BLaER1 (cell line): ENCODE data around the gene ZNF766.
A peak's percentile ranks its signal among the peaks of the same experiment; 100 is the strongest.
"Not testable (repeated sequence)": the region's sequence is repeated elsewhere in the genome, so short reads cannot be mapped to it uniquely, and the experiment has no call there.

Experiments used
- H3K27ac ChIP-seq: shearing (Covaris generic); formaldehyde crosslinking; 2 replicates; pipeline ENCODE4 v1.8.1; 2022
- H3K27me3 ChIP-seq: shearing (Covaris generic); formaldehyde crosslinking; 2 replicates; pipeline ENCODE4 v1.8.1; 2022
- H3K36me3 ChIP-seq: shearing (Covaris generic); formaldehyde crosslinking; 2 replicates; pipeline ENCODE4 v1.8.1; 2022
- H3K4me1 ChIP-seq: shearing (Covaris generic); formaldehyde crosslinking; 2 replicates; pipeline ENCODE4 v1.8.1; 2022
- H3K4me2 ChIP-seq: shearing (Covaris generic); formaldehyde crosslinking; 2 replicates; pipeline ENCODE4 v1.8.1; 2022
- H3K4me3 ChIP-seq: shearing (Covaris generic); formaldehyde crosslinking; 2 replicates; pipeline ENCODE4 v1.8.1; 2022
- H3K9ac ChIP-seq: shearing (Covaris generic); formaldehyde crosslinking; 2 replicates; pipeline ENCODE4 v1.8.1; 2022
- H3K9me3 ChIP-seq: shearing (Covaris generic); formaldehyde crosslinking; 2 replicates; pipeline ENCODE4 v1.8.1; 2022
- H4K20me1 ChIP-seq: shearing (Covaris generic); formaldehyde crosslinking; 2 replicates; pipeline ENCODE4 v1.8.1; 2022
- Cebpa-rat ChIP-seq: shearing (Covaris generic); IDR thresholded peaks from 2 replicates; pipeline ENCODE4 v1.8.1; 2022

The ZNF766 gene

GRCh38 chr19:52273301-52273700, 3.9 kb downstream of the ZNF766 start:
- H3K4me3 ChIP-seq = peak overlapping the region; percentile 26; the same call in 1 of the 2 replicates
- no peak overlapping the region for H3K27ac ChIP-seq
- peaks cover 72% of the 10 kb centered on the region for H3K9me3 ChIP-seq
- peaks cover 17% of the 10 kb centered on the region for H3K4me1 ChIP-seq
- no peak for TF ChIP-seq Cebpa-rat
- peaks cover 76% of the 10 kb centered on the region for H3K36me3 ChIP-seq
- no peak overlapping the region for H3K9ac ChIP-seq
- H4K20me1 ChIP-seq = peaks cover 37% of the 10 kb centered on the region
- H3K27me3 ChIP-seq = no peaks in the 10 kb centered on the region
- H3K4me2 ChIP-seq = no peak overlapping the region

GRCh38 chr19:52274191-52274590, 4.8 kb downstream of the ZNF766 start:
- no peak overlapping the region; the same call in 1 of the 2 replicates for H3K4me3 ChIP-seq
- no peak overlapping the region for H3K4me2 ChIP-seq
- TF ChIP-seq Cebpa-rat = no peak
- H3K4me1 ChIP-seq = peaks cover 12% of the 10 kb centered on the region
- peaks cover 46% of the 10 kb centered on the region for H4K20me1 ChIP-seq
- no peaks in the 10 kb centered on the region for H3K27me3 ChIP-seq
- peaks cover 81% of the 10 kb centered on the region for H3K9me3 ChIP-seq
- H3K27ac ChIP-seq = no peak overlapping the region
- no peak overlapping the region for H3K9ac ChIP-seq
- H3K36me3 ChIP-seq = peaks cover 85% of the 10 kb centered on the region

DNA sequence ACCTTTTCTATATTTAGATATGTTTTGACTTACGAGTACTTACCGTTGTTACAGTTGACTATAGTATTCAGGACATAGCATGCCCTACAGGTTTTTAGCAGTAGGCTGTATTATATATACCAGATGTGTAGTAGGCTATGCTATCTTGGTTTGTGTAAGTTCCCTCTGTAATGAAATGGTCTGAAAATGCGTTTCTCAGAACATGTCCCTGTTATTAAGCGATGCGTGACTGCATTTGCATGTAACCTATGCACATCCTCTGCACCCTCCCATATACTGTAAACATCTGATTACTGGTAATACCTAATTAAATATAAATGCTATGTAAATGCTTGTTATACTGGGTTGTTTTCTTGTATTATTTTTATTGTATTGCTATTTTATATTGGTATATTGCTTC, 6.6 kb downstream of the ZNF766 start:
- Histone ChIP-seq H3K9me3 (peaks cover 98% of the 10 kb centered on the region), H3K4me2 (no peak overlapping the region), H3K4me1 (peaks cover 6% of the 10 kb centered on the region), H3K27me3 (no peaks in the 10 kb centered on the region), H3K9ac (no peak overlapping the region), H3K36me3 (peaks cover 100% of the 10 kb centered on the region), H3K27ac (no peak overlapping the region), H3K4me3 (no peak overlapping the region), H4K20me1 (peaks cover 58% of the 10 kb centered on the region)
- no peak for TF ChIP-seq Cebpa-rat

DNA sequence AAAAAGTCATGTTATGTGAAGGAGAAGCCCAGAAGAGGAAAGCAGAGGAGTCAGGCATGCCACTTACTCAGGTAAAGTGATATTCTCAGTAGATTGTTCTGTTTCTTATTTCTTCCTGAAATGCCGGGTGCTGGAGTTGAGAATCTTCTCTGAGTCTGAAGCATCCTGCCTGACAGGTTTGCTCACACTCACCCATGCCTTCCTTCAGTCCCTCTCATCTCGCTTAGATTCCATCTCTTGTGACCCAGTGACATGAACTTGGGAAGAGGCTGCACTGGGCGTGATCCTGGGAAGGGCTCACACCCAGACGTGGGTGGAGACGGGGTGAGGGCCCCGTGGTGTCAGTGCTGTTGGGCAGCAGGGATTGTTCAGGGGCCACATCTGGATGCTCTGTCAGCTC, 8.1 kb downstream of the ZNF766 start:
- no peaks in the 10 kb centered on the region for H3K27me3 ChIP-seq

DNA sequence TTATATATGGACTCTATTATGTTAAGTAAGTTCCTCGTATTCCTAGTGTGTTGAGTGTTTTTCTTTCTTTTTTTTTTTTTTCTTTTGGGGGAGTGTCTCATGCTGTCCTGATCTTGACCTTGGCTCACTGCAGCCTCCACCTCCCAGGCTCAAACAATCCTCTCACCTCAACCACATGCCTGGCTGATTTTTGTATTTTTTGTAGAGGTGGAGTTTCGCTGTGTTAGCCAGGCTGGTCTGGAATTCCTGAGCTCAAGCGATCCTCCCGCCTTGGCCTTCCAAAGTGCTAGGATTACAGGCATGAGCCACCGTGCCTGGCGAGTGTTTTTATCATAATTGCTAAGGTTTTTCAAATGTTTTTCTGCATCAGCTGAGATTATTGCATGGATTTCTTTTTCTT, 16.9 kb downstream of the ZNF766 start:
- TF ChIP-seq Cebpa-rat = no peak
- peaks cover 99% of the 10 kb centered on the region for H3K36me3 ChIP-seq
- peaks cover 65% of the 10 kb centered on the region for H3K9me3 ChIP-seq

More for the DNA sequence above, 8.1 kb downstream of the ZNF766 start:
- peaks cover 70% of the 10 kb centered on the region for H4K20me1 ChIP-seq
- 0 out of 2 replicates have a peak overlapping the region, but pooled peaks have one; percentile 31 for H3K4me3 ChIP-seq
- no peak overlapping the region for H3K4me2 ChIP-seq
- no peak for TF ChIP-seq Cebpa-rat
- peaks cover 97% of the 10 kb centered on the region for H3K9me3 ChIP-seq
- no peak overlapping the region for H3K27ac ChIP-seq
- no peaks in the 10 kb centered on the region for H3K4me1 ChIP-seq
- H3K36me3 ChIP-seq = peaks cover 100% of the 10 kb centered on the region
- H3K9ac ChIP-seq = no peak overlapping the region

DNA sequence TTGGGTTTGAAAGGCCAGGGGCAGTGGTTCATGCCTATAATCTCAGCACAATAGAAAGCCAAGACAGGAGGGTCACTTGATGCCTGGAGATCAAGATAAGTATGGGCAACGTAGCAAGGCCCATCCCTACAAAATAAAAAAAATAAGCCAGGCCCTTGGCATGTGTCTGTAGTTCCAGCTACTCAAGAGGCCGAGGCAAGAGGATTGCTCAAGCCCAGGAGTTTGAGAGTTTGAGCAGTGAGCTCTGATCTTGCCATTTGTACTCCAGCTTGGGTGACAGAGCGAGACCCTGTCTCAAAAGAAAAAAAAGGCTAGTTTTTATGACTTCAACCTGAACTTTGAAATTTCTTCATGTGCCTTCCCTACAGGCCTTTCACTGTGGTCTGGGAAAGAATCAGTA, 22.4 kb downstream of the ZNF766 start:
- peaks cover 7% of the 10 kb centered on the region; the same call in 1 of the 2 replicates for H3K4me1 ChIP-seq
- no peaks in the 10 kb centered on the region for H3K27me3 ChIP-seq
- H3K4me2 ChIP-seq = no peak overlapping the region
- peaks cover 29% of the 10 kb centered on the region; the same call in 1 of the 2 replicates for H3K9me3 ChIP-seq
- peaks cover 21% of the 10 kb centered on the region for H4K20me1 ChIP-seq
- H3K36me3 ChIP-seq = peaks cover 70% of the 10 kb centered on the region
- TF ChIP-seq Cebpa-rat = no peak
- no peak overlapping the region for H3K27ac ChIP-seq
- no peak overlapping the region for H3K9ac ChIP-seq
- no peak overlapping the region for H3K4me3 ChIP-seq

More for the DNA sequence above, 16.9 kb downstream of the ZNF766 start:
- Histone ChIP-seq H3K27ac (no peak overlapping the region), H3K27me3 (no peaks in the 10 kb centered on the region), H3K4me3 (no peak overlapping the region), H3K4me1 (no peaks in the 10 kb centered on the region), H3K9ac (no peak overlapping the region), H4K20me1 (peaks cover 54% of the 10 kb centered on the region), H3K4me2 (no peak overlapping the region)

DNA sequence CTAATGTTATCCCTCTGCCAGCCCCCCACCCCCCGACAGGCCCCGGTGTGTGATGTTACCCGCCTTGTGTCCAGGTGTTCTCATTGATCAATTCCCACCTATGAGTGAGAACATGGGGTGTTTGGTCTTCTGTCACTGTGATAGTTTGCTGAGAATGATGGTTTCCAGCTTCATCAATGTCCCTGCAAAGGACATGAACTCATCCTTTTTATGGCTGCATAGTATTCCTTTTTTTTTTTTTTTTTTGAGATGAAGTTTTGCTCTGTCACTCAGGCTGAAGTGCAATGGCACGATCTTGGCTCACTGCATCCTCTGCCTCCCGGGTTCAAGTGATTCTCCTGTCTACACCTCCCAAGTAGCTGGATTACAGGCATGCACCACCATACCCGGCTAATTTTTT, 23.6 kb downstream of the ZNF766 start:
- H4K20me1 ChIP-seq = peaks cover 15% of the 10 kb centered on the region; the same call in 1 of the 2 replicates
- H3K27me3 ChIP-seq, H3K4me2 ChIP-seq, H3K4me3 ChIP-seq, H3K9ac ChIP-seq, H3K27ac ChIP-seq, H3K4me1 ChIP-seq: not testable (repeated sequence)
- peaks cover 19% of the 10 kb centered on the region; the same call in 1 of the 2 replicates for H3K9me3 ChIP-seq
- peaks cover 60% of the 10 kb centered on the region for H3K36me3 ChIP-seq

- no peak for TF ChIP-seq Cebpa-rat
- Histone ChIP-seq H3K9me3 (peaks cover 35% of the 10 kb centered on the region), H4K20me1 (peaks cover 15% of the 10 kb centered on the region; the same call in 1 of the 2 replicates), H3K27me3 (no peaks in the 10 kb centered on the region), H3K4me3 (peak overlapping the region; percentile 82), H3K4me2 (peak overlapping the region; percentile 90), H3K36me3 (peaks cover 57% of the 10 kb centered on the region), H3K9ac (peak overlapping the region; percentile 85), H3K27ac (peak overlapping the region; percentile 45; the same call in 1 of the 2 replicates), H3K4me1 (peaks cover 17% of the 10 kb centered on the region)
Measured at GRCh38 chr19:52296400-52296772, 27.0 kb downstream of the ZNF766 start.

DNA sequence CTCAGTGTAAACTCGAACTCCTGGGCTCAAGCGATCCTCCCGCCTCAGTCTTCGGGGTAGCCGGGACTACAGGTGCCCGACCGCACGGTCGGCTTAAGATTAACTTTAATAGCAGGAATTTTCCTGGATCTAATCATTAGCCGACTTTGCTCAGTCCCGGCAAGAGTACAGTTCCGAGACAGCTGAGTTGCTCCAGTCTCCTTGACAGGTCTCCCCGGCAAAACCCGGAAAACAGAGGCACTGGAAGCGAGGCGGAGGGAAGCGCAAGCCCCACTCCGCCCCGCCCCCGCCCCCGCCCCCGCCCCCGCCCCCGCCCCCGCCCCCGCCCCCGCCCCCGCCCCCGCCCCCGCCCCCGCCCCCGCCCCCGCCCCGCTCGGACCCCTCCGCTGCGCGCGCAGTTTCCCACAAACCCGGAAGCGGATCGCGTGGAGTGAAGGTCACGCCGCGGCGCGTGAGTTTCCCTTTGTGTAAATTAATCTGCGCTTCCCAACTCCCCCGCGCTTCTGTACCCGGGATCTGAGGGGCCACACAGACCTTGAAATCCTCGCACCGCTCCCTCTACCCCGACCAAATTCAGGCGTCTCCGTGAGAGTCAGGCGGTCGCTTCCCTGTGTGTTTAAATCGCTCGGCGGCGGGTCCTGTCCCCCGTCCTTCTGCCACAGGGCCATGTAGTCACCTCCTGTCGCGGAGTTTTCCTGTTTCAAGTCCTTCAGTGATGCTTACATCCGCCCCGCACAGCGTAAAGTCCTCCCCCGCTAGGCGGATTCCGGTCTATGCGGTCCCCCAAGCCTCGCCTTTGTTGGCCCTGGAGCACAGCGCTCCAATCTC, 27.6 kb downstream of the ZNF766 start, which contains the start of gene ZNF480:
Gene ZNF480 (plus strand): TSS at position 397 of the 828 bp plus-strand sequence. CDS start 3,244 bp downstream, outside the sequence.
- peak within 1 kb of the TSS; percentile 82 for H3K4me3 ChIP-seq
- no peaks in the 10 kb centered on the region for H3K27me3 ChIP-seq
- no peak for TF ChIP-seq Cebpa-rat
- H3K4me2 ChIP-seq = peak within 1 kb of the TSS; percentile 90
- H3K9me3 ChIP-seq = peaks cover 41% of the 10 kb centered on the region
- H3K27ac ChIP-seq = peak within 1 kb of the TSS; percentile 98
- H3K9ac ChIP-seq = peak within 1 kb of the TSS; percentile 98
- H4K20me1 ChIP-seq = peaks cover 10% of the 10 kb centered on the region; the same call in 1 of the 2 replicates
- H3K36me3 ChIP-seq = peaks cover 57% of the 10 kb centered on the region
- H3K4me1 ChIP-seq = peaks cover 17% of the 10 kb centered on the region
